Medulla oblongata (tissue), 1 donor: ENCODE data around the gene PGLYRP4.

ENCODE experiments used
- DNase-seq: peaks from one replicate; pipeline ENCODE4 v3.0.0-alpha.2; 2015; ENCODE audit errors: extremely low spot score

Gene PGLYRP4

DNA sequence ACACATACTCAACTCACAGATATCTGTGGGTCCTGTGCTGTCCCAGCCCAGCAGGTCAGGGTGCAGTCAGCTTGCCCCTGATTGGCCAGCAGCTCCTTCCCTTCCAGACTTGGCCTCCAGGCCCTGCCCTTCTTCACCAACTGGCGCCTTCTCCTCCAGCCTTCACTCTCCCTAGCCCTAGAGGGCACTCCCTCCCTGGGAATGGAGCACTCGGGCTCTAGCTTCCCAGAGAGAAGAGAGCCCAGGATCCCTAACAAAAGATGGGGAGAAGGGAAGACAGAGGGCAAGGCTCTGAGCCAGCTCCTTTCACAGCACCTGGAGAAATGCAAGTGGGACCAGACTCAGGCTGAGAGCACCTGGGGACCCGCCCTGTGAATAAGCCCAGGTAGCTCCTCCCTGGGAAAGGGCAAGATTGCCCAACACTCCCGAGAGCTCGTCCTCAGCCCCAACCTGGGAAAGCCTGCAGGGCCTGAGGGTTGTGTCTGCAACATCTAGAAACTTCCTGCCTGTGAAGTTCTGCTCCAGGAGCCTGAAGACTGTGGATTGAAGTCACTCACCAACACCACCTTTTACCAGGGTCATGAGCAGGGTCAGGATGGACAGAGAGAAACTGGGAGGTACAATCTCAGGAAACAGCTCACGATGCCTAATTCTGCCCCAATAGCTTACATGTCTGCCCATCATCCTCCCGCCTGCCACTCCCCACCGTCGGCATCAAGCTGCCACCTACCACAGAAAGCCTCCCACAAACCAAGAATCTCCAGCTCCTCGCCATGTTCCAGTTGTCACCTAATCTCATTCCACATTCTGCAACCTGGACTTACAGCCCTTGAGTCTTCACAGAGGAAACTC is at the start of gene PGLYRP4:
PGLYRP4 (minus strand) TSS at position 331 of the 852 bp plus-strand sequence. CDS start 909 bp downstream, outside the sequence.
- DNase-seq: no peak

DNA sequence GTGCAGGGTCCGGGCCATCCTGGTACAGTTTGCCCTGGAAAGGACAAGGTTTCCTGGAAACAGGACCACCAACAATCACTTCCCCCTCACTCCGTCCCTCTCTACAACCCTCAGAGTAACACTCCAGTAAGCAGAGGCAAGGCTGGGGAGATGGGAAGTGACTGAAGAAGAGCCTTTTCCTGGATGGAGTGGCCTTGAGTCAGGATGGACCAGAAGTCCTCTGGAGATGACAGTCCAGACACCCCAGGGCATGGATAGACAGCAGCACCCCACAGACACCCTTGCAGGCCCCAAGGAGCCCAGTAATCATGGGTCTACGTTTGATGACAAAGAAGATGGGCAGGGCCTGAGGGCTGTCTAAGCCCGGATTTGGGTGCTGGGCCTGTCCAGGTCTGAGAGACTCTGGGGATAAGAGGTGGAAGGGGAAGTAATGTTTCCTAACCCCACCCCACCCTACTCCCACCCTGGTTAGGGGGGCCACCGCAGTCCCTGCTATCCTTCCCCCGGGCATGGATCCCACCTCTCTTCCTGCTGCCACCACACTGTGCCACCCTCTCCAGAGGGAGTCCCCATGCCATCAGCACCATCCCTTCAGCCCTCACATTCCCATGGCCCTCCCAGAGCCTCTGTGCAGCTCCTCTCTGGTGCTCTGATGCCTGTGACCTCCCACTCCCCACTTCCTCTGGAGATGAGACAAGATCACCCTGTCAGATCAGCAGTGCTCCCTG is 49.4 kb upstream of the PGLYRP4 start:
- no peak for DNase-seq

DNA sequence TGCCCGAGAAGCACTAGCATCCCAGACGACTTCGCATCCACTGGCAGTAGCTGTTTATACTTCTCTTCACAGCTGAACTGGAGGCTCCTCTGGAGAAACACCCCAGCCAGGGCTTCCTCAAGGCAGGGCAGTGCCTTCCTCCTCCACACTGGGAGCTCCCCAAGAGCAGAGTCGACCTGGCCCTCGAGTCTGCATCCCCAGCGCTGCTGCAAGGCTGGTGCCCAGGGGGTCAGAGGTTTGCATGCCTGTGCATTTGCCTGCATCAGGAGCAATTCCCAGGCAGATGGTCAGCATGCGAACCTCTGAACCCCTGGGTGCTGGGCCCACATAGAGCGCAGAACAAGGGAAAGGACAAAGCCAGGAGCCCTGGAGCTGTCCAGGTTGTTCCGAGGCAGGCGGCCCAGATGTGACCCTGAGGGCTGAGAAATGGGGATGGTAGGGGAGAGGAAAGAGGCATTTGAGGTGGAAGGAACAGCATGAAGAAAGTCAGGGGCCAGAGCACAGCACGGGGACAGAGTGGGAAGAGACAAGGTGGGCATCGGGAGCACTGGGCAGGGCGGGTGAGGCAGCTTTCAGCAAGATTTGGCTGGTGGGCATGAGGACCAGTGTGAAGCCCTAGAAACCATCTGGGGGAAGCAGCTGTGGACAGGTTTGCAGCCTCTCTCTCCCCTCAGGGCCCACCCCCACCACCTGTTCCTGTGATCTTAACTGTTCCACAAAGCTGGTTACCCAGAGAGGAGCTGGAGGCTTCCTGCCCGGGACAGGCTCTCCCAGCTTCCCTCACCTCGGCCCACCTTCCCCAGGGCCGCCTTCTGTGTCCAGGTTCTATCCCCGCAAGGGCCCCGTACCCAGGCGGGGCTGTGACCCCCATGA is 48.6 kb upstream of the PGLYRP4 start:
- no peak for DNase-seq

GRCh38 chr1:153396461-153396860 is 47.8 kb upstream of the PGLYRP4 start:
- no peak for DNase-seq

GRCh38 chr1:153395776-153396175 is 47.1 kb upstream of the PGLYRP4 start:
- no peak for DNase-seq

DNA sequence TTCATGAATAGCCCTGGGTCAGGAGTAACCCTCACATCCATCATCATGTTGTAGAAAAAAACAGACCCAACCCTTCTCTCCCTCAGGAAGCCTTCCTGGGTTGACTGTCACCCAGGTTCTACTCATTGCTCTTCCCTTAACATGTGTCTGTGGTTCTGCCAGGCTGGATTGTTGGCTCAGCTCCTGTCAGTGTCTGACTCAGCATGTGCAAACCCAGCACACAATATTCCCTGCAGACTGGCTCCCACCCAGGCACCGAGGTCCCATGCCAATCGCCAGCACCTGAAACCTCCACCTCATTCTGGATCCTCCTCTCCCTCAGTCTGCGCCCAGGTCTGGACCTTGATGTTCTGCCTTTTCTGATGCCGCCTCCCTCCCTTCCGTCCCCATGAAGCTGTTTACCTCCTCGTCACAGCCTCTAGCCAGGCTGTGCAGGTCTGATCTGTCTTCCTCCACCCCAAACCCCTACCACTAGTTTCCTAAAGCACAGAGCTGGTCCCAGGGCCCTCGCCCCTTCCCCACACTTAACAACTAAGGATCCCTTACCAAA is 46.6 kb upstream of the PGLYRP4 start:
- no peak for DNase-seq

GRCh38 chr1:153394391-153394790 is 45.8 kb upstream of the PGLYRP4 start:
- DNase-seq: no peak

GRCh38 chr1:153393926-153394325 is 45.3 kb upstream of the PGLYRP4 start:
- DNase-seq: no peak

DNA sequence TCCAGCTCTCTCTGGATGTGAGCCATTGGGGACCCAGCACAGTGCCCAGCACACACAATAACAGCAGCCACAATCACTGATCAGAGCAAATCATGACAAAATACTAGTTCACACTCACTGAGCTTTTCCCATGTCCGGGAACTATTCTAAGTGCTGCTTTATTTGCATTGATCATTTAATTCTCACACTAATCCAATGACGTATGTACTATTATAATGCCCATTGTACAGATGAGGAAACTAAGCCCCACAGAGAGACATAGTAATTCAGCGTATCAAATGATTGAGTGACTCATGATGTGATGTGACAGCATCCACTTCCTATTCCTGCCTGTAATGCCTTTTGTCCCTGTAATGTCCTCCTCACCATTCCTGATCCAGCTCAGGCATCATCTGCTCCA is 44.2 kb upstream of the PGLYRP4 start:
- DNase-seq: no peak

- DNase-seq: no peak
Measured at GRCh38 chr1:153392258-153392657, 43.6 kb upstream of the PGLYRP4 start.

GRCh38 chr1:153390938-153391710 is 42.5 kb upstream of the PGLYRP4 start, which contains the start of gene S100A8:
Gene S100A8, minus strand, starts transcription at chr1:153391073. Its CDS starts 538 bp downstream, at chr1:153390535.
- peak; percentile 60 for DNase-seq

DNA sequence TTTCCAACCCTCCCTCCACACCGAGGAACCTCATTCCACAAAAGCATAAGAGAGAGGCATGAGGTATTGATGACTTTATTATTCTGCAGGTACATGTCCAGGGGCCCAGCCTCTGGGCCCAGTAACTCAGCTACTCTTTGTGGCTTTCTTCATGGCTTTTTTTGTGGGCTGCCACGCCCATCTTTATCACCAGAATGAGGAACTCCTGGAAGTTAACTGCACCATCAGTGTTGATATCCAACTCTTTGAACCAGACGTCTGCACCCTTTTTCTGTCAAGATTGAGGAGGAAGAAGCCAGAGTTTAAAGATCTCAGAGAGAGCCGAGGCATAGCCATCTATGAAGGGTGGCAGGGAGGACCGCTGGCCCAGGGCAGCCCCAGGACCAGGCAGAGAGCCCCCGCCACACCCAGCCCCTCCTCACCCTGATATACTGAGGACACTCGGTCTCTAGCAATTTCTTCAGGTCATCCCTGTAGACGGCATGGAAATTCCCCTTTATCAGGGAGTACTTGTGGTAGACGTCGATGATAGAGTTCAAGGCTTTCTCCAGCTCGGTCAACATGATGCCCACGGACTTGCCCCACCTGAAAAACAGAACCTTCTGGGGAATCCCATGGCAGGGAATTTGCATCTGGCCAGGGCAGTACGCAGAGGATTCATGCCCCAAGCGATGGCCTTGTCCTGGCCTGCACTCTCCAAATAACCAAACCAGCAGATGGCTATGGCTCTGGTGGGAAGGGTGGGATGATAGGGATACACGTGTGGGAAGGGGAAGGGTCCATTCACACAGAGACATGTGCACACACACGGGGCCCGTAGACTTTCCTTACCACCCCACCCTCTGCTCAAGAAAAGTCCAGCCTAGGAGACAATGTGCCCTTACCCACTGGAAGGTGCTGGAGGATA is 41.6 kb upstream of the PGLYRP4 start:
- DNase-seq: no peak

- no peak for DNase-seq
Measured at GRCh38 chr1:153389401-153389800, 40.8 kb upstream of the PGLYRP4 start.

GRCh38 chr1:153387785-153388184 is 39.1 kb upstream of the PGLYRP4 start:
- no peak for DNase-seq

- no peak for DNase-seq
Measured at GRCh38 chr1:153387001-153387400, 38.4 kb upstream of the PGLYRP4 start.

DNA sequence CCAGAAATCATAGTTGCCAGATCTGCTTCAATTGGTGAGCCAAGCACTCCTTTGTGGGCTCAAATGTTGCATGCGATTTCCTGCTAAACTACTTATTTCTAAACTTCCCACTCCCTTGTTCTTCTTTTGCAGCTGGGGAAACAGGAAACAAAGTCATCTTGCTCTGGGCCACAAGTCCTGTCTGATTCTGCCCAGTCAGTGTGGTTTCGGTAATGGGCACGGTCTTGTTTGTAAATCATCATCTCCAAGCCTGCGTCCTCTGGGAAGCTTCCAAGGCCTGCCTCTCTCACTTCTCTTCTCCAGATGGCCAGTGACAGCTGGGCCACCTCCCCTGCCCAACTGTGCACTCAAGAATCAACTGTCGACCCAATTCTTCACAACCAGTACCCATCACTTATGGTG is 37.9 kb upstream of the PGLYRP4 start:
- DNase-seq: peak; percentile 83

- DNase-seq: no peak
Measured at GRCh38 chr1:153384958-153385580, 36.4 kb upstream of the PGLYRP4 start.

- no peak for DNase-seq
Measured at GRCh38 chr1:153380711-153381110, 32.1 kb upstream of the PGLYRP4 start.

DNA sequence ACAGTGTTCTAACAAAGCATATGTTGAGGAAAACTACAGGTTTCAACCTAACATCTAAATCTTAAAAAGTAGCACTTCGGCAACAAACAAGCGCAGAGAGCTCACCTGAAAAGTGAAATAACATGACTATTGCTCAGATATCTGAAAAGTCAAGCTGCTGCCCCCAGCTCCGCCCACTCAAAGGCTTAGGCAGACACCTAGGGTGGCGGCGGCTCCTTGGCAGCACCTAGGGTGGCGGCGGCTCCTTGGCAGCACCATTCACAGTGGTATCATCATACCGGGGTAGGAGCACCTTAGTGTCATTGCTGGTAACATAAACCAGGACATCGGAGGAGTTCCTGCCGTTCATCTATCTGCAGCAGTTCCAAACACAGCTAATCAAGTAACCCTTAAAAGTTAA is 30.9 kb upstream of the PGLYRP4 start:
- DNase-seq: no peak
